D721Med (cell line): ENCODE data around the gene CCDC92.

Experiments
- DNase-seq: peaks from one replicate; pipeline ENCODE4 v3.0.0; 2011; ENCODE audit warnings: low spot score; ENCODE audit not compliant: insufficient read length
- FAIRE-seq: peaks from 2 replicates; lab custom pipeline; 2011; peaks lifted over from hg19 to GRCh38; lab: Jason Lieb, UNC
- CTCF ChIP-seq: IDR thresholded peaks from 2 replicates; pipeline ENCODE4 v1.5.1; 2012; ENCODE audit warnings: mild to moderate bottlenecking, control low read depth; ENCODE audit not compliant: insufficient read depth; ENCODE audit errors: missing control alignments

Gene CCDC92

GRCh38 chr12:123943816-123944215 is 28.8 kb downstream of the CCDC92 start:
- DNase-seq (no peak), FAIRE-seq (no peak)
- no peak for TF ChIP-seq CTCF

- FAIRE-seq (no peak), DNase-seq (no peak)
These were observed 29.6 kb downstream of the CCDC92 start for GRCh38 chr12:123942911-123943648.

GRCh38 chr12:123942238-123942653 is 30.4 kb downstream of the CCDC92 start:
- DNase-seq: no peak
- FAIRE-seq: no peak
- no peak for TF ChIP-seq CTCF

More at GRCh38 chr12:123942911-123943648, 29.6 kb downstream of the CCDC92 start:
- no peak for TF ChIP-seq CTCF

GRCh38 chr12:123941624-123942237 is 30.9 kb downstream of the CCDC92 start:
- no peak for FAIRE-seq
- TF ChIP-seq CTCF: no peak
- DNase-seq: no peak

GRCh38 chr12:123941000-123941399 is 31.6 kb downstream of the CCDC92 start:
- FAIRE-seq (no peak), DNase-seq (no peak)
- TF ChIP-seq CTCF: no peak

GRCh38 chr12:123940627-123940966 is 32.0 kb downstream of the CCDC92 start:
- FAIRE-seq: no peak
- DNase-seq: no peak
- TF ChIP-seq CTCF: no peak
